ENCODE data around the gene METTL4.
"Not testable (repeated sequence)": the region's sequence is repeated elsewhere in the genome, so short reads cannot be mapped to it uniquely, and the experiment has no call there.

Gene METTL4

GRCh38 chr18:2531751-2532150, 39.6 kb downstream of the METTL4 start:
- Histone ChIP-seq H3K4me3 (ENCODE audit: low read length) (no peak overlapping the region), H3K27me3 (ENCODE audit: control insufficient read depth, low read length) (no peaks in the 10 kb centered on the region), H4K20me1 (ENCODE audit: control insufficient read depth, insufficient read depth, low read depth, low read length) (no peaks in the 10 kb centered on the region), H3K4me1 (ENCODE audit: control insufficient read depth, low read length) (peaks cover 10% of the 10 kb centered on the region), H3K9me2 (replicated peaks; ENCODE audit: control insufficient read depth, low read length) (no peaks in the 10 kb centered on the region), H3K9me3 (ENCODE audit: control insufficient read depth, insufficient read depth, low read length) (no peaks in the 10 kb centered on the region), H3F3A (ENCODE audit: control insufficient read depth, insufficient read depth) (no peaks in the 10 kb centered on the region), H3K36me3 (ENCODE audit: control insufficient read depth, low read length) (peaks cover 14% of the 10 kb centered on the region), H3K4me2 (ENCODE audit: low read length) (no peak overlapping the region), H3K27ac (ENCODE audit: low read depth, low read length) (no peak overlapping the region), H3K79me2 (ENCODE audit: control insufficient read depth, low read length) (no peaks in the 10 kb centered on the region)
- TF ChIP-seq CTCF (IDR thresholded peaks at IDR 0.05; ENCODE audit: low read depth, low read length, poor library complexity, severe bottlenecking) (no peak), EZH2phosphoT487 (IDR thresholded peaks at IDR 0.05; ENCODE audit: borderline replicate concordance, low read length) (no peak)

- H3K9me3 ChIP-seq (ENCODE audit: control insufficient read depth, insufficient read depth, low read length), result no peaks in the 10 kb centered on the region
- H3K36me3 ChIP-seq (ENCODE audit: control insufficient read depth, low read length), result peaks cover 1% of the 10 kb centered on the region
- H3K9me2 ChIP-seq (replicated peaks; ENCODE audit: control insufficient read depth, low read length), result no peaks in the 10 kb centered on the region
- H3K4me3 ChIP-seq (ENCODE audit: low read length), result no peak overlapping the region
- no peaks in the 10 kb centered on the region for H3K4me1 ChIP-seq (ENCODE audit: control insufficient read depth, low read length)
- no peak overlapping the region for H3K4me2 ChIP-seq (ENCODE audit: low read length)
- no peaks in the 10 kb centered on the region for H3F3A ChIP-seq (ENCODE audit: control insufficient read depth, insufficient read depth)
- no peak overlapping the region for H3K27ac ChIP-seq (ENCODE audit: low read depth, low read length)
- H4K20me1 ChIP-seq (ENCODE audit: control insufficient read depth, insufficient read depth, low read depth, low read length), result no peaks in the 10 kb centered on the region
- H3K79me2 ChIP-seq (ENCODE audit: control insufficient read depth, low read length), result no peaks in the 10 kb centered on the region
- H3K27me3 ChIP-seq (ENCODE audit: control insufficient read depth, low read length), result no peaks in the 10 kb centered on the region
- TF ChIP-seq EZH2phosphoT487 (IDR thresholded peaks at IDR 0.05; ENCODE audit: borderline replicate concordance, low read length), result no peak
- TF ChIP-seq CTCF (IDR thresholded peaks at IDR 0.05; ENCODE audit: low read depth, low read length, poor library complexity, severe bottlenecking), result no peak
Observed at GRCh38 chr18:2529154-2529553, 42.2 kb downstream of the METTL4 start.

GRCh38 chr18:2526329-2526728, 45.0 kb downstream of the METTL4 start:
- no peak overlapping the region for H3K4me3 ChIP-seq (ENCODE audit: low read length)
- no peak overlapping the region for H3K4me2 ChIP-seq (ENCODE audit: low read length)
- H3K9me2 ChIP-seq (replicated peaks; ENCODE audit: control insufficient read depth, low read length), result no peaks in the 10 kb centered on the region
- no peak for TF ChIP-seq CTCF (IDR thresholded peaks at IDR 0.05; ENCODE audit: low read depth, low read length, poor library complexity, severe bottlenecking)
- TF ChIP-seq EZH2phosphoT487 (IDR thresholded peaks at IDR 0.05; ENCODE audit: borderline replicate concordance, low read length), result no peak
- no peaks in the 10 kb centered on the region for H3K4me1 ChIP-seq (ENCODE audit: control insufficient read depth, low read length)
- no peaks in the 10 kb centered on the region for H3K9me3 ChIP-seq (ENCODE audit: control insufficient read depth, insufficient read depth, low read length)
- H3K36me3 ChIP-seq (ENCODE audit: control insufficient read depth, low read length), result no peaks in the 10 kb centered on the region
- H4K20me1 ChIP-seq (ENCODE audit: control insufficient read depth, insufficient read depth, low read depth, low read length), result no peaks in the 10 kb centered on the region
- no peak overlapping the region for H3K27ac ChIP-seq (ENCODE audit: low read depth, low read length)
- H3K79me2 ChIP-seq (ENCODE audit: control insufficient read depth, low read length), result no peaks in the 10 kb centered on the region
- H3F3A ChIP-seq (ENCODE audit: control insufficient read depth, insufficient read depth), result no peaks in the 10 kb centered on the region
- H3K27me3 ChIP-seq (ENCODE audit: control insufficient read depth, low read length), result no peaks in the 10 kb centered on the region

GRCh38 chr18:2524794-2525198, 46.5 kb downstream of the METTL4 start:
- H3K79me2 ChIP-seq (ENCODE audit: control insufficient read depth, low read length); H4K20me1 ChIP-seq (ENCODE audit: control insufficient read depth, insufficient read depth, low read depth, low read length); H3K9me3 ChIP-seq (ENCODE audit: control insufficient read depth, insufficient read depth, low read length); H3K9me2 ChIP-seq (replicated peaks; ENCODE audit: control insufficient read depth, low read length); H3K27ac ChIP-seq (ENCODE audit: low read depth, low read length); H3K4me3 ChIP-seq (ENCODE audit: low read length); H3F3A ChIP-seq (ENCODE audit: control insufficient read depth, insufficient read depth); H3K4me2 ChIP-seq (ENCODE audit: low read length); H3K27me3 ChIP-seq (ENCODE audit: control insufficient read depth, low read length); H3K36me3 ChIP-seq (ENCODE audit: control insufficient read depth, low read length); H3K4me1 ChIP-seq (ENCODE audit: control insufficient read depth, low read length): not testable (repeated sequence)

Measured in DOHH2 (cell line).